Lower leg skin (tissue), 4 donors: ENCODE measurements around the gene ZBTB42. TPM values are rescaled to one million over a fixed set of nuclear protein-coding genes. Genes with fewer than 3 reads are reported as not detected.

Source experiments
- DNase-seq, 2 donors: peaks; one replicate each; pipeline ENCODE4 v3.0.0-alpha.2; 2019; ENCODE audit warnings: low spot score in 2 of 2
- H3K4me3 ChIP-seq: fragments of 200-600 bp; sonication (generic); 2 replicates; pipeline ENCODE4 v1.5.1; 2017; ENCODE audit warnings: mild to moderate bottlenecking, low read depth; ENCODE audit not compliant: poor library complexity, severe bottlenecking
- CTCF ChIP-seq, 3 donors: fragments of 450-650 bp; IDR thresholded peaks; one replicate each; pipeline ENCODE4 v1.5.1; 2016; ENCODE audit warnings: antibody characterized with exemption in 3 of 3, mild to moderate bottlenecking in 3 of 3, moderate library complexity in 2 of 3
- POLR2A ChIP-seq, 2 donors: fragments of 450-650 bp; IDR thresholded peaks; one replicate each; pipeline ENCODE4 v1.6.1; 2016 to 2017; ENCODE audit warnings: antibody characterized with exemption in 2 of 2, mild to moderate bottlenecking in 1 of 2, moderate library complexity in 1 of 2
- WGBS, 2 donors: methylation state at CpG; one replicate each; pipeline ENCODE4 v1.1.5; 2018; 5-methylcytosine and 5-hydroxymethylcytosine counted together
- intact Hi-C: fragments of 100-400 bp; cut with DNase I; formaldehyde crosslinking; loops from one replicate; pipeline ENCODE4 v1.15.0; 2023; ENCODE audit warnings: low total_unique reads
- total RNA-seq, 4 donors: library from RNA; depleted of rRNA; stranded (reverse); fragments of >200 nt; gene quantifications; one replicate each; pipeline ENCODE4 v1.1.0, GENCODE V29; 2016

Gene ZBTB42
- total RNA-seq, 4 donors from 2014 or later: 1.6 to 11.9 (median 8.6) TPM

- DNase-seq: no peak
- peak overlapping the region; percentile 11 for H3K4me3 ChIP-seq
- WGBS, 2 donors: 1 to 2% methylated on average over 52 to 66 of the region's 69 CpGs
- TF ChIP-seq POLR2A (IDR thresholded peaks at IDR 0.05): no peak
- no peak for TF ChIP-seq CTCF (IDR thresholded peaks at IDR 0.05)
- intact Hi-C loops: no loop called here
Measured at GRCh38 chr14:104843442-104844305, 42.8 kb downstream of the ZBTB42 start.

DNA sequence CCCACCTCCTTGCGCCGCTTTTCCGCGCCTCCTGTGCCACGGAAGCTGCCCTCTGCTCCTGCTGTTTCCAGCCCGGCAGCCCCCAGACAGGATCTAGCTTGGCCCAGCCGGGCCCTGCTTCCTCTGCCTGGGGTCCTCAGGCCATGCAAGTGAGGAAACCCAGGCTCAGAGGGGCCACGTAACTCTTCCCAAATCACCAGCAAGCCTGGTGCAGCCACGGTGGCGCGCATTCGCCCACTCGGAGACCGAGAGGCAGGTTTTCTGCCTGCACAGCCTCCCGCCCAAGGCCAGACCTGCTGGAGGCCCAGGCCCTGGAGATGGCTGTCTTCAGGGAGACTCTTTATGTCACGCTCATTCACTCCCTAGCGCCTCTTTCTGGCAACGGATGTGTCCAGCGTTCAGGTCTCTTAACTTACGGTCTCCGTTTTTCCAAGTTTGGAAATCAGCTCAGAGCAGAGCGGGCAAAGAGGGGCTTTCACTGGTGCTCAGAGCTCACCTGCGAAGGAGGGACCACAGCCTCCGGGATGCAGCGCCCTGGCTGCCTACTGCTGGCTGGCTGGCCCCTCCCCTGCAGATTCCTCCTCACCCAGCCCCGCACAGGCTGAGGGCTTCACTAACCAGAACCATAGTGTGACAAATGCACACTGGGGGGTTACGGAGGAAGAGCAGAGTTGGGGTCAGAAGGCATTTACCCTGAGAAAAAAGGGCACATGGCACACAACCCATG, 43.6 kb downstream of the ZBTB42 start:
- DNase-seq: no peak
- H3K4me3 ChIP-seq: no peak overlapping the region
- TF ChIP-seq CTCF (IDR thresholded peaks at IDR 0.05) (no peak), POLR2A (IDR thresholded peaks at IDR 0.05) (no peak)
- WGBS, 2 donors: 8% methylated on average over 21 to 27 of the region's 27 CpGs
- intact Hi-C loops: no loop called here

GRCh38 chr14:104845033-104845666, 44.2 kb downstream of the ZBTB42 start:
- WGBS, 2 donors: 93 to 94% methylated on average over 3 to 4 of the region's 4 CpGs
- no peak overlapping the region for H3K4me3 ChIP-seq

GRCh38 chr14:104845834-104846441, 45.0 kb downstream of the ZBTB42 start:
- intact Hi-C loops: no loop called here
- no peak for DNase-seq
- TF ChIP-seq CTCF (IDR thresholded peaks at IDR 0.05): no peak
- TF ChIP-seq POLR2A (IDR thresholded peaks at IDR 0.05): no peak
- WGBS, 2 donors: 86 to 90% methylated on average over 3 of the region's 3 CpGs
- no peak overlapping the region for H3K4me3 ChIP-seq

More at GRCh38 chr14:104845033-104845666, 44.2 kb downstream of the ZBTB42 start:
- TF ChIP-seq POLR2A (IDR thresholded peaks at IDR 0.05) (no peak), CTCF (IDR thresholded peaks at IDR 0.05) (no peak)
- DNase-seq: no peak
- intact Hi-C loops: no loop called here

GRCh38 chr14:104852280-104852663, 51.4 kb downstream of the ZBTB42 start:
- WGBS, 2 donors: 68 to 72% methylated on average over 8 of the region's 8 CpGs
- TF ChIP-seq CTCF (IDR thresholded peaks at IDR 0.05) (no peak), POLR2A (IDR thresholded peaks at IDR 0.05) (no peak)
- intact Hi-C loops: no loop called here
- H3K4me3 ChIP-seq: no peak overlapping the region
- DNase-seq: no peak

Other genes starting within 250 kb of the ZBTB42 start
- under 1 TPM in 1 of 4 donors, not detected in 3; 0.98 TPM for gene C14orf180, start 221.3 kb upstream of the ZBTB42 start, total RNA-seq
- gene TMEM179, start 196.3 kb upstream of the ZBTB42 start, total RNA-seq: not detected
- gene INF2, start 111.5 kb upstream of the ZBTB42 start, total RNA-seq: 100 to 1,000 TPM in 1 of 4 donors, 10 to 100 TPM in 3; 63.8 to 121 (median 83.9) TPM
- 1 to 10 TPM; 5.5 to 8.7 (median 7.2) TPM for gene ADSS1, start 76.9 kb upstream of the ZBTB42 start, total RNA-seq
- 100 to 1,000 TPM; 162 to 174 (median 168) TPM for gene SIVA1, start 48.0 kb upstream of the ZBTB42 start, total RNA-seq
- gene AKT1, start 5.4 kb upstream of the ZBTB42 start, total RNA-seq: 10 to 100 TPM; 51.9 to 91.0 (median 88.7) TPM
- 10 to 100 TPM; 41.8 to 80.8 (median 58.5) TPM for gene CEP170B, start 64.2 kb downstream of the ZBTB42 start, total RNA-seq
- 1 to 10 TPM in 3 of 4 donors, under 1 TPM in 1; 0.84 to 2.6 (median 1.2) TPM for gene PLD4, start 123.8 kb downstream of the ZBTB42 start, total RNA-seq
- gene AHNAK2, start 177.3 kb downstream of the ZBTB42 start, total RNA-seq: 100 to 1,000 TPM; 671 to 950 (median 756) TPM
- gene CLBA1, start 184.7 kb downstream of the ZBTB42 start, total RNA-seq: 10 to 100 TPM in 1 of 4 donors, 1 to 10 TPM in 3; 2.2 to 11.7 (median 6.5) TPM
- 10 to 100 TPM; 39.3 to 45.7 (median 41.5) TPM for gene CDCA4, start 220.0 kb downstream of the ZBTB42 start, total RNA-seq